RWPE2 (cell line): ENCODE measurements around the gene COLQ.

Experiments used
- ATAC-seq: fragments of 200-7000 bp; cut with Tn5 transposase; 3 replicates; pipeline ENCODE4 v1.9.1; 2021; ENCODE audit warnings: low read depth
- DNase-seq: peaks from one replicate; pipeline ENCODE4 v3.0.0-alpha.2; 2020; ENCODE audit warnings: low spot score
- H3K27ac ChIP-seq: fragments of 450-650 bp; 2 replicates; pipeline ENCODE4 v1.5.1; 2017; ENCODE audit warnings: mild to moderate bottlenecking; ENCODE audit not compliant: poor library complexity, severe bottlenecking
- H3K27me3 ChIP-seq: fragments of 250-450 bp; sonication (Bioruptor Pico); 2 replicates; pipeline ENCODE4 v1.5.1; 2021; ENCODE audit warnings: mild to moderate bottlenecking, moderate library complexity; ENCODE audit not compliant: insufficient read depth, poor library complexity, severe bottlenecking
- H3K36me3 ChIP-seq: fragments of 250-450 bp; sonication (Bioruptor Pico); 2 replicates; pipeline ENCODE4 v1.5.1; 2020; ENCODE audit warnings: low read depth, mild to moderate bottlenecking, moderate library complexity
- H3K4me1 ChIP-seq: fragments of 250-450 bp; sonication (Bioruptor Pico); 2 replicates; pipeline ENCODE4 v1.5.1; 2021; ENCODE audit warnings: mild to moderate bottlenecking, moderate library complexity; ENCODE audit not compliant: insufficient read depth, poor library complexity, severe bottlenecking
- H3K4me3 ChIP-seq: fragments of 250-450 bp; sonication (Bioruptor Pico); 2 replicates; pipeline ENCODE4 v1.5.1; 2021; ENCODE audit warnings: mild to moderate bottlenecking, moderate library complexity; ENCODE audit not compliant: severe bottlenecking
- H3K9me3 ChIP-seq: fragments of 250-450 bp; sonication (Bioruptor Pico); 2 replicates; pipeline ENCODE4 v1.5.1; 2021; ENCODE audit warnings: mild to moderate bottlenecking, moderate library complexity; ENCODE audit not compliant: severe bottlenecking
- CTCF ChIP-seq: fragments of 450-650 bp; IDR thresholded peaks from one replicate; pipeline ENCODE4 v1.5.1; 2017; ENCODE audit warnings: mild to moderate bottlenecking, moderate library complexity; ENCODE audit not compliant: poor library complexity, severe bottlenecking

COLQ gene

DNA sequence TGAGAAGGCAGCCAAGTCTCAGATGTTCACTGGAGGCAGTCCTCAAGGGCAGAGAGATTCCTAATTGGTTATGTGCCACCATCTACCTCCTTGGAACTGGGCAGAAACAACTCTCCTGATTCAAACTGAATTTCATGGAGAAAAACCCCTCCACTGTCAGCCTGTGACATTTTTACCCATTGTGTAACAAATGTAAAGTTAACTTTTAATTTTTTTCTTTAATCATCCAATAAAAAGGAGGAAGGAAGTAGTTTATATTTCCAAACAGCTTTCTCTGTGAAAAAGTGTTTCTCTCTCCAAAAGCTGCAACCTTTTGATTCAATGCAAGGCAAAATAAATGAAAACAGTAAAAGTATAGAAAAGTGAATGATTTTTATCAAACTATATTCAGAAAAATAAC lies 510 bp upstream of the COLQ start:
- DNase-seq (no peak), ATAC-seq (no peak)
- H3K4me3 ChIP-seq: no peak overlapping the region
- H3K27ac ChIP-seq: no peak overlapping the region
- no peaks in the 10 kb centered on the region for H3K27me3 ChIP-seq
- H3K9me3 ChIP-seq: no peaks in the 10 kb centered on the region
- no peak for TF ChIP-seq CTCF
- H3K36me3 ChIP-seq: no peaks in the 10 kb centered on the region
- H3K4me1 ChIP-seq: no peaks in the 10 kb centered on the region

GRCh38 chr3:15520804-15521572 lies 518 bp downstream of the COLQ start:
- Histone ChIP-seq H3K4me1 (no peaks in the 10 kb centered on the region), H3K27me3 (no peaks in the 10 kb centered on the region), H3K36me3 (no peaks in the 10 kb centered on the region), H3K9me3 (no peaks in the 10 kb centered on the region), H3K4me3 (no peak overlapping the region), H3K27ac (no peak overlapping the region)
- DNase-seq (no peak), ATAC-seq (no peak)
- TF ChIP-seq CTCF: no peak

DNA sequence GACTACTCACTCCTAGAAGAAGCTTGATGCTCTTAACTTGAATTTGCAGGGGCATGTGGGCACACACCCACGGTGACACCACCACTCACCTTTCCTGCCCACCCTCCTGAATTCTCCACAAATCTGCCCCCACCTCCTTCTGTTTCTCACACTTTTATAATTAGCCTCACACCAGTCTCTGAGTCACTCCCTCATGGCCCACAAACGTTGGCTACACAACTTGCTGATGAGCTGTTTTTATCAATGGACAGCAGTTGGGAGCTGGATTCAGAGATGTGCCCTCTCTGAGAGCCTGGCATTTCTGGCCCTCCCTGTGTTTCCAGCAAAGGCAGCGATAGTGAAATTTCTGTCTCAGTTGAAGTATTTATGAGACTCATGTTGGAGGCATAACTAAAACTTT lies 1.3 kb downstream of the COLQ start:
- no peaks in the 10 kb centered on the region for H3K4me1 ChIP-seq
- no peaks in the 10 kb centered on the region for H3K36me3 ChIP-seq
- no peak overlapping the region for H3K27ac ChIP-seq
- ATAC-seq: no peak
- no peak for TF ChIP-seq CTCF
- no peak for DNase-seq
- no peaks in the 10 kb centered on the region for H3K27me3 ChIP-seq
- H3K4me3 ChIP-seq: no peak overlapping the region
- H3K9me3 ChIP-seq: no peaks in the 10 kb centered on the region

- TF ChIP-seq CTCF: no peak
These were observed 2.4 kb downstream of the COLQ start for GRCh38 chr3:15519096-15519495.

GRCh38 chr3:15514663-15515340 lies 6.7 kb downstream of the COLQ start:
- no peaks in the 10 kb centered on the region for H3K4me1 ChIP-seq
- no peak for DNase-seq
- no peaks in the 10 kb centered on the region for H3K9me3 ChIP-seq
- H3K4me3 ChIP-seq: no peak overlapping the region
- no peak for TF ChIP-seq CTCF
- H3K27ac ChIP-seq: no peak overlapping the region
- no peaks in the 10 kb centered on the region for H3K36me3 ChIP-seq
- ATAC-seq: no peak
- H3K27me3 ChIP-seq: no peaks in the 10 kb centered on the region

More at GRCh38 chr3:15519096-15519495, 2.4 kb downstream of the COLQ start:
- no peaks in the 10 kb centered on the region for H3K36me3 ChIP-seq
- no peaks in the 10 kb centered on the region for H3K4me1 ChIP-seq
- H3K27ac ChIP-seq: no peak overlapping the region
- no peak for DNase-seq
- no peak for ATAC-seq
- no peaks in the 10 kb centered on the region for H3K9me3 ChIP-seq
- H3K4me3 ChIP-seq: no peak overlapping the region
- no peaks in the 10 kb centered on the region for H3K27me3 ChIP-seq
